ENCODE data around the gene ELAVL1. TPM values are rescaled to one million over a fixed set of nuclear protein-coding genes. Genes with fewer than 3 reads are reported as not detected.
"Not testable (repeated sequence)": the region's sequence is repeated elsewhere in the genome, so short reads cannot be mapped to it uniquely, and the experiment has no call there.

ELAVL1 gene
- total RNA-seq, 1 donor from 2014 or later, result 124 TPM

DNA sequence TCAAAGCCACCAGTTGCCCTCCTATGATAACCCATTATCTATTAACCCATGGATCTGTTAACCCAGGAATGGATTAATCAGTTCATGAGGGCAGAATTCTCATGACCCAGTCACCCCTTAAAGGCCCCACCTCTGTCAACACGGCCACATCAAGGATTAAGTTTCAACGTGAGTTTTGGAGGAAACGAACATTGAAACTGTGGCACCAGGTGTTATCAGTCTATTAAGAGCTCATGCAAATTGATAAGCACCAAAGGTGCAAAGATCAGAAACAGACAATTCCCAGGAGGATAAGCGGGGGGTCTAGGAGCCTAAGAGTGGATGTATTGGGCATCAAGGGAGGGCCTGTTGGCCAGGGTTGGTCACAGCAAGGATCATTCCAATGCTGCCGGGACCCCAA, 19.9 kb upstream of the ELAVL1 start:
- Mint-ChIP-seq H3K4me3 (no peak overlapping the region), H3K36me3 (peaks cover 4% of the 10 kb centered on the region), H3K9me3 (no peaks in the 10 kb centered on the region), H3K27me3 (no peaks in the 10 kb centered on the region), H3K4me1 (ENCODE audit: unreplicated experiment) (peaks cover 17% of the 10 kb centered on the region), H3K27ac (no peak overlapping the region)
- no peak for DNase-seq (ENCODE audit: extremely low spot score, unreplicated experiment)
- TF ChIP-seq, protein P1, sequence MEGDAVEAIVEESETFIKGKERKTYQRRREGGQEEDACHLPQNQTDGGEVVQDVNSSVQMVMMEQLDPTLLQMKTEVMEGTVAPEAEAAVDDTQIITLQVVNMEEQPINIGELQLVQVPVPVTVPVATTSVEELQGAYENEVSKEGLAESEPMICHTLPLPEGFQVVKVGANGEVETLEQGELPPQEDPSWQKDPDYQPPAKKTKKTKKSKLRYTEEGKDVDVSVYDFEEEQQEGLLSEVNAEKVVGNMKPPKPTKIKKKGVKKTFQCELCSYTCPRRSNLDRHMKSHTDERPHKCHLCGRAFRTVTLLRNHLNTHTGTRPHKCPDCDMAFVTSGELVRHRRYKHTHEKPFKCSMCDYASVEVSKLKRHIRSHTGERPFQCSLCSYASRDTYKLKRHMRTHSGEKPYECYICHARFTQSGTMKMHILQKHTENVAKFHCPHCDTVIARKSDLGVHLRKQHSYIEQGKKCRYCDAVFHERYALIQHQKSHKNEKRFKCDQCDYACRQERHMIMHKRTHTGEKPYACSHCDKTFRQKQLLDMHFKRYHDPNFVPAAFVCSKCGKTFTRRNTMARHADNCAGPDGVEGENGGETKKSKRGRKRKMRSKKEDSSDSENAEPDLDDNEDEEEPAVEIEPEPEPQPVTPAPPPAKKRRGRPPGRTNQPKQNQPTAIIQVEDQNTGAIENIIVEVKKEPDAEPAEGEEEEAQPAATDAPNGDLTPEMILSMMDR (conservative IDR thresholded peaks at IDR 0.05), result no peak

DNA sequence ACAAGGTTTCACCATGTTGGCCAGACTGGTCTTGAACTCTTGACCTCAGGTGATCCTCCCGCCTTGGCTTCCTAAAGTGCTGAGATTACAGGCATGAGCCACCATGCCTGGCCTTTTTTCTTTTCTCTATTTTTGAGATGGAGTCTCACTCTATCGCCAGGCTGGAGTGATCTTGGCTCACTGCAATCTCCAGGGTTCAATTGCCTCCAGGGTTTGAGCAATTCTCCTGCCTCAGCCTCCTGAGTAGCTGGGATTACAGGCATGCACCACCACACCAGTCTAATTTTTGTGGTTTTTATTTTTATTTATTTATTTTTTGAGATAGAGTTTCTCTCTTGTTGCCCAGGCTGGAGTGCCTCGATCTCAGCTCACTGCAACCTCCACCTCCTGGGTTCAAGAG, 18.8 kb upstream of the ELAVL1 start:
- H3K27me3 Mint-ChIP-seq; H3K27ac Mint-ChIP-seq; DNase-seq (ENCODE audit: extremely low spot score, unreplicated experiment); H3K4me3 Mint-ChIP-seq; H3K9me3 Mint-ChIP-seq; H3K36me3 Mint-ChIP-seq: not testable (repeated sequence)
- H3K4me1 Mint-ChIP-seq (ENCODE audit: unreplicated experiment), result peaks cover 15% of the 10 kb centered on the region

DNA sequence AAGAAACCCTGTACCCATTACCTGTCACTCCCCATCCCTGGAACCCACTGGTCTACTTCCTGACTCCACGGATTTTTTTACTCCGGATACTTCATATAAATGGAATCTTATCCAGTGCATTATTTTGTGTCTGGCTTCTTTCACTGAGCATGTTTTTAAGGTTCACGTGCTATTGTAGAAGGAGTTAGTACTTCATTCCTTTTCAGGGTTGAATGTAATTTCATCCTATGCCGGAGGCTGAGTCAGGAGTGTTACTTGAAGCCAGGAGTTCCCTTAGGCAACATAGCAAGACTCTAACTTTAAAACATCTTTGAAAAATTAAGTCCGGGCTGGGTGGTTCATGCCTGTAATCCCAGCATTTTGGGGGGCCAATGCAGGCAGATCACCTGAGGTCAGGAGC, 17.9 kb upstream of the ELAVL1 start:
- H3K4me3 Mint-ChIP-seq, result no peak overlapping the region
- H3K36me3 Mint-ChIP-seq, result peaks cover 4% of the 10 kb centered on the region
- DNase-seq (ENCODE audit: extremely low spot score, unreplicated experiment), result no peak
- H3K9me3 Mint-ChIP-seq, result no peaks in the 10 kb centered on the region
- H3K27ac Mint-ChIP-seq, result no peak overlapping the region
- TF ChIP-seq, protein P1 (conservative IDR thresholded peaks at IDR 0.05), result no peak
- H3K27me3 Mint-ChIP-seq, result no peaks in the 10 kb centered on the region
- H3K4me1 Mint-ChIP-seq (ENCODE audit: unreplicated experiment), result peaks cover 9% of the 10 kb centered on the region

DNA sequence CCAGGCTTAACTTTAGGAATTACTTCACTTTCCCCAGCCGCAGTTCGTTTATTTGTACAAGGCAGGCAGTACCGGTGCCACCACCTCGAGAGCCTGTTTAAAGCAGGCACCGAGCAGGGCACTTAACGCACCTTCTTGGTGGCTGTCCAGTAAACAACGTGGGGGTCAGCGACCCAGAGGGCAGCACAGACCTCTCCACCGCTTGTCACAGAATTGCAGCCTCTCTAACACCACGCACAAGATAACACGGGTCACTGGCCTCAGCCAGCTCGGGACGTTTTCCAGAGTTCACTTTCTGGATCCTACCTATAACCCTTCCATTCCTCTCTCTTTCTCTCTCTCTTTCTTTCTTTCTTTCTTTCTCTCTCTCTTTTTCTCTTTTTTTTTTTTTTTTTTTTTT, 16.8 kb upstream of the ELAVL1 start:
- peaks cover 4% of the 10 kb centered on the region for H3K36me3 Mint-ChIP-seq
- no peak for DNase-seq (ENCODE audit: extremely low spot score, unreplicated experiment)
- no peak overlapping the region for H3K4me3 Mint-ChIP-seq
- TF ChIP-seq, protein P1 (conservative IDR thresholded peaks at IDR 0.05), result no peak
- no peak overlapping the region for H3K27ac Mint-ChIP-seq
- H3K4me1 Mint-ChIP-seq (ENCODE audit: unreplicated experiment), result peaks cover 12% of the 10 kb centered on the region
- no peaks in the 10 kb centered on the region for H3K27me3 Mint-ChIP-seq
- no peaks in the 10 kb centered on the region for H3K9me3 Mint-ChIP-seq

DNA sequence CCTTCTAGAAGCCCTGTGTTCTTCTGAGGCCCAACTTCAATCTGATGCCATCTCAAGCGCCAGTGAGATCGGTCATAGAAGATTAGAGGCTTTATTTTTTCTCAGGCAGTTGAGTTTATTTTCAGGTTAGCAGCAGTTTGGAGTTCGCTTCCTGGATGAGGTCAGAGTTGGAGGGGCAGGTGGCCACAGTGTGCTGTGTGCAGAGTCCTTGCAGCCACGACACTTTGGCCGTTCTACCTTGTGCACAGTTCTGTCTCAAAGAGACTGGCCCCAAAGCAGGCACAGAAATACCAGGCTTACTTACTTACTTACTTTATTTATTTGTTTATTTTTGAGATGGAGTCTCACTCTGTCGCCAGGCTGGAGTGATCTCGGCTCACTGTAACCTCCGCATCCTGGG, 15.9 kb upstream of the ELAVL1 start:
- Mint-ChIP-seq H3K36me3 (peaks cover 4% of the 10 kb centered on the region), H3K27ac (no peak overlapping the region), H3K4me1 (ENCODE audit: unreplicated experiment) (peaks cover 14% of the 10 kb centered on the region), H3K27me3 (no peaks in the 10 kb centered on the region), H3K4me3 (no peak overlapping the region), H3K9me3 (no peaks in the 10 kb centered on the region)
- DNase-seq (ENCODE audit: extremely low spot score, unreplicated experiment), result no peak
- TF ChIP-seq, protein P1 (conservative IDR thresholded peaks at IDR 0.05), result no peak

DNA sequence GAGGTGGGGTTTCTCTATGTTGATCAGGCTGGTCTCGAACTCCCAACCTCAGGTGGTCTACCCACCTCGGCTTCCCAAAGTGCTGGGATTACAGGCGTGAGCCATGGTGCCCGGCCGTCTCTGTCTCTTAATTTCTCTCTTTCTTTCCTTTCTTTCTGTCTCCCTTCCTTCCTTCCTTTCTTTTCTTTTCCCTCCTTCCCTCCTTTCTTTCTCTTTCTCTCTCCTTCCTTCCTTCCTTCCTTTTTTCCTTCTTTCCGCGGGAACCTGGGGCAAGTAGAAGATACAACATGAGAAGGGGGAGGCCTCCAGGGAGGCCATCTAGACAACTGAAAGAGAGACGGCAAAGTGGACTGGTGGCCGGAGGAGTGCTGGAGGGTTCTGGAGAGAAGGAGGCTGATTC, 15.2 kb upstream of the ELAVL1 start:
- no peak for DNase-seq (ENCODE audit: extremely low spot score, unreplicated experiment)
- TF ChIP-seq, protein P1 (conservative IDR thresholded peaks at IDR 0.05), result no peak

More for the DNA sequence above, 15.2 kb upstream of the ELAVL1 start:
- H3K36me3 Mint-ChIP-seq, result peaks cover 4% of the 10 kb centered on the region
- no peaks in the 10 kb centered on the region for H3K9me3 Mint-ChIP-seq
- no peaks in the 10 kb centered on the region for H3K27me3 Mint-ChIP-seq
- H3K4me3 Mint-ChIP-seq, result no peak overlapping the region
- H3K27ac Mint-ChIP-seq, result no peak overlapping the region
- peaks cover 14% of the 10 kb centered on the region for H3K4me1 Mint-ChIP-seq (ENCODE audit: unreplicated experiment)
